Measurements from ENCODE around the gene PROP1. TPM values are rescaled to one million over a fixed set of nuclear protein-coding genes. Genes with fewer than 3 reads are reported as not detected.
"Not testable (repeated sequence)": the region's sequence is repeated elsewhere in the genome, so short reads cannot be mapped to it uniquely, and the experiment has no call there.

The PROP1 gene
- total RNA-seq, 2 donors from 2014 or later: not detected

DNA sequence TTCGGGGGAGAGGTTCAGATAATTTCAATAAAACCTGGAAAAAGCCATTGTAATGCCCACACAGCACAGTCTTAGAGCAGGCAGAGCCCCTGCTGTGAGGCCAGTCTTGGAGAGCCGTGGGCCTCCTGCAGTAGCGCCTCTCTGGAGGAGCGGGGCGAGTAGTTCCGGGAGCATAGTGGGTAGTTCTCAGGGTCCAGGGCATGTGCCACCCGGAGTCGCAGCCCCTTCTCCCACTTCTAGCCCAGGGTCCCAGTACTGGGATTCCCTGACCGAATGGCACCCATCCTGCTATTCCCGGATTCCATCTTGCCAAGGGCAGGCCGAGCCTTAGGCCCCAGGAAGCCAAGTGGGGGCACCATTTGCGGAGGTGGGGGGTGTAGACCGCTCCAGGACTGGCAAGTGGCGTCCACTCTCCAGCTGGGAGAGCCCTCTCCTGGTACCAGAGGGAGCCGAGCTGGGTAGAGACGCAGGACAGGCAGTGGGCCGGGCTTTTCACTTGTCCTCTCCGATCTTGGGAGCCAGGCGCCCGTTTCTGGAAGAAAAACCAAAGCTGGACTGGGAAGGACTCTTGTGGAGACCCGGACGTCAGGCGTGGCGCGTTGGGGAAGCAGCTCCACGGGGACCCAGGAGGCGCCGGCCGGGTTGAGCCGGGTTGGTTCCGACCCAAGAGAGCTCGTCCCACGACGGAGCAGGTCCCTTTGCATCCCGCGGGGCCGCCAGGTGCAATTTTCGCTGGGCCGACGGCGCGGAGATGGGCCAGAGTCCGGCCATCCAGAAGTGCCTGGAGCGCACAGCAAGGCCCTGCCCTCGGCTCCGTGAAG is 12.1 kb downstream of the PROP1 start:
- DNase-seq: no peak

GRCh38 chr5:177982956-177983355 is 13.1 kb downstream of the PROP1 start:
- intact Hi-C loops (cut with DNase I): no loop called here
- ATAC-seq: no peak
- DNase-seq: no peak

More for the DNA sequence above, 12.1 kb downstream of the PROP1 start:
- no peak for ATAC-seq
- intact Hi-C loops (cut with DNase I): no loop called here

GRCh38 chr5:177982072-177982727 is 13.8 kb downstream of the PROP1 start:
- ATAC-seq (peak in 1 of 2 donors; percentile 34), DNase-seq (no peak)
- intact Hi-C loops (cut with DNase I): no loop called here

DNA sequence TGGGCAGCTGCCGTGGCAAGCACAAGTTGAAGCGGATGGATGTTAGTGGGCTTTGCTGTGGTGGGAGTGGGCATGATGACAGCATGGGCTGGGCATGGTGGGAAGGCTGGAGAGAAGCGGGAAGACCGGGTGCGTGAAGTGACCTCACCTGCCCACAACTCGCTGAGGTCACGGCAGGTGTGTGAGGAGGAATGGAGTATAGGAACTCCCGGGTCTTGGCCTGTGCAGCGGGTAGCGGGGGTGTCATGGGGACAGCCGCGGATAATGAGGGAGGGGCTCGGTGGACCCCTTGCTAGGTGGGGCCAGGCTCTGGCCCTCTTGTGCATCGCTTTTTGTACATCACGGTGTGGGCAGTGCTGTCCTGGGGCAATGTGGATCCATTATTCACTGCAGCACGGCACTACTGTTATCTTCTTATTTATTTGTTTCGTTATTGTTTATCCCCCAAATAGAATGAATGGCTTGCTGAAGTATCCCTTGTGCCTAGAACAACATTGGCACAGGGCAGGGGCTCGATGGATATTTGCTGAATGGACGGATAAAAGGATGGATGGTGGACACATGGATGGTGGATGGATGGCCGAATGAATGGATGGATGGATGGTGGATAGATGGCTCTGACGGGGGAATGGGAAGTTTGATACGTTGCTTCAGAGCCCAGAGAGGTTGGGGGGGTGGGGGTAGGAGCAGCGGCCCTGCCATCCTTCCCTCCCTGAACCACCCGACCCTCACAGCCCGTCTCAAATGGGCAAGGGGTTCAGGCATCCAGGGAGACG is 14.6 kb downstream of the PROP1 start:
- intact Hi-C loops (cut with DNase I): no loop called here
- ATAC-seq (no peak), DNase-seq (no peak)

GRCh38 chr5:177980743-177981151 is 15.3 kb downstream of the PROP1 start:
- ATAC-seq (peak; percentile 50 to 80), DNase-seq (no peak)
- intact Hi-C loops (cut with DNase I): no loop called here

- intact Hi-C loops (cut with DNase I); ATAC-seq; DNase-seq: not testable (repeated sequence)
Observed at GRCh38 chr5:177977600-177977999, 18.4 kb downstream of the PROP1 start.

GRCh38 chr5:177973066-177973635 is 22.9 kb downstream of the PROP1 start:
- ATAC-seq: no peak
- intact Hi-C loops (cut with DNase I): no loop called here
- DNase-seq: no peak

GRCh38 chr5:177972613-177973012 is 23.4 kb downstream of the PROP1 start:
- DNase-seq (no peak), ATAC-seq (no peak)
- intact Hi-C loops (cut with DNase I): no loop called here

DNA sequence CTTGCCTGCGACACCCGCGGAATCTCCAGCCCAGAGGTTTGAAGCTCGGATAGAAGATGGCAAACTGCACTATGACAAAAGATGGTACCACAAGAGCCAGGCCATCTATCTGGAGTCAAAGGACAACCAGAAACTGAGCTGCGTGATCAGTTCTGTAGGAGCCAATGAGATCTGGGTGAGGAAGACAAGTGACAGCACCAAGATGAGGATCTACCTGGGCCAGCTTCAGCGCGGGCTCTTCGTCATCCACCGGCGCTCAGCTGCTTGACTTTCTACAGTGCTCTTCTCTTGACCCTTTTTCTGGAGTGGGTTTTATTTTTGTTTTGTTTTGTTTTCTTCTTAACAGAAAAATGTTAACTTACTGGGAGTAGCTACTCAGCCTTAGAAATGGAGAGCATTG is 24.0 kb downstream of the PROP1 start:
- ATAC-seq; intact Hi-C loops (cut with DNase I); DNase-seq: not testable (repeated sequence)

- DNase-seq: no peak
- ATAC-seq: no peak
- intact Hi-C loops (cut with DNase I): no loop called here
Observed at GRCh38 chr5:177968661-177969211, 27.3 kb downstream of the PROP1 start.

- ATAC-seq (no peak), DNase-seq (no peak)
- intact Hi-C loops (cut with DNase I): no loop called here
Observed at GRCh38 chr5:177967221-177967887, 28.7 kb downstream of the PROP1 start.

DNA sequence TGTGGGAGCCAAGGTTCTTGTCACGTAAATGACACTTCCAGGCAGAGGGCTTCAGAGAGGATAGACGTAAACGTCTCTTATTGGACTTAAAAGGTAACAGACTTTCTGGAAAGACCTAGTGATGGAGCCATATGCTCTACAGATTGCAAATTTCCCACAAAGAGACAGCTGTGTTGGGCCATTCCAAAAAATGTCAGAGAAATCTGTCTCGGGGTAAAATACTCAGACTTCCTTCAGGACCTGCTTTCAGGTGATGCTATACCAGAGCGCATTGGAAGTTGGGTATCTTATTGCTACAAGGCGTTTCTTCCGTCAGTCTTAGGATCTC is 29.2 kb downstream of the PROP1 start:
- no peak for ATAC-seq
- intact Hi-C loops (cut with DNase I): no loop called here
- DNase-seq: no peak

DNA sequence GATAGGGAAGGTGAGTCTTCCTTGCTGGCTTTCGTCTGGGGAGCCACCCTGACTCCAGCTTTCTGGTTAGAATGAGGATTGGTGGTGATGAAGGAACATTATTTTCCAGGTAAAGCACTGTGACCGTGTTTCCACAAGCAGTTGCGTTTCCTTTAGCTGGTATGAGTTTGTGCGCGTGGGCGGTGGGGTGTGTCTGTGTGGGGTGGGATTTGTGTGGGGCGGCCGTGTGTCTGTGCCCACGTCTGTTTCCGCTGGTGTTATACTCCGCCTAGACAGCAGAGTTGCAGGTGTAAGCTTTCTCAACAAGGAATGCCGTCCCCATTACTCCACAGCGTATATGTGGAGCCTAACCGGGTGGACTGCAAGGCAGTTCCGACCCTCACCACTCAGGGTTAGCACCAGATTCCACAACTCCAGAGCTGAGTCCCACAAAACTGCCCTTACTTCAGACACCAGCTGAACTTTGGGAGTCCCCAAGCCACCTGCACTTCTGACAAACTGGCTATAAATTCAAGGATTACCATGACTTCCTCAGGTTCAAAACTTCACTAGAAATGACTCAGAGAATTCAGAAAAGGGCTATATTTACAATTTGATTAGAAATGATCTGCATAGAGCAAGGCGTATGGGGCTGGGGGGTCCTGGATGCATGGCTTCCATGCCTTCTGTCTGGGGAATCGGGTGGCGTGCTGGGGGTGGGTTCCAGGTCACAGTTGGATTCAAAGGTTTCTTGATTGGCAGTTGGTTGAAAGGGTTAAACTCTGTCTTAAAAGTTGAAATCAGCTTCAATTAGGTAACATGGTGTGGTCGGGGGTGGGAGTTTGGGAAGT is 29.8 kb downstream of the PROP1 start:
- ATAC-seq: no peak
- intact Hi-C loops (cut with DNase I): no loop called here
- no peak for DNase-seq

DNA sequence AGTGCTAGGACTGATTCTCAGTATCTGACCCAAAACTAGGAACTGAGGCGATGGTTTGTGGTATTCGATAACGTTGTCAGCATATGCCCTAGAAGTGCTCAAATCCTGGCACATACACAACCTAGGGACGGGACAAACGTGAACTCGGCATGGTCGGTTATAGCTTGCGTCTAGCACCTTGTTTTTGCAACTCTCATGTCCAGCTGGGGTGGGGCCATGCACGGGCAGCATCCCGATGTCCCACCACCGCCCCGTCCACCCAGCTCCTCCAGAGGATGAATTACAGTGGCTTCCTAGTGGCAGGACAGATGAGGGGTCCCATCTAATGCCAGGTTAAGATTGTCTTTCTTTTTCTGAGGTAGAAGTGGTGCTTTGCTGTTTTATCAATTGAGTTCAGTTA is 31.6 kb downstream of the PROP1 start:
- intact Hi-C loops (cut with DNase I): no loop called here
- ATAC-seq: no peak

GRCh38 chr5:177963966-177964365 is 32.1 kb downstream of the PROP1 start:
- ATAC-seq (no peak), DNase-seq (no peak)
- intact Hi-C loops (cut with DNase I): no loop called here

More for the DNA sequence above, 31.6 kb downstream of the PROP1 start:
- no peak for DNase-seq

GRCh38 chr5:177959315-177959714 is 36.7 kb downstream of the PROP1 start:
- intact Hi-C loops (cut with DNase I): no loop called here
- no peak for ATAC-seq
- no peak for DNase-seq

GRCh38 chr5:177958696-177959095 is 37.3 kb downstream of the PROP1 start:
- intact Hi-C loops (cut with DNase I): no loop called here
- DNase-seq (no peak), ATAC-seq (no peak)

DNA sequence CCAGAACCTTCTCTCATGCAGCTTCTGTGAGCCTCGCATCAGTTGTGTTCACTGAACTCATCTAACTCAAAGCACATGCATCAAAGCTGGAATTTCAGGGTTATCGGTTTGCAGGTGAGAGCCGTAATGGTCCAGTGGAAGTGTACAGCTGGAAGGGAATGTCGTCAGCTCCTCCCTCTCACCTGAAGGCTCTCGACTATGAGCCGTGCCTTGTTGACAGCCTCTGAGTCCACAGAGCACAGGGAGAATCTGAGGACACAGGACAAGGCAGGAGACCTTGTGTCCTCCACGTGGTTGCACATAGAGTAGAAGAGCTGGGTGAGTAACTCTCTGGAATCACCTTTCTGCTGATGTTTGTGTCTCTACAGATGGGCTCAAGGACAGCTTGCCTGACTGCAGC is 38.8 kb downstream of the PROP1 start:
- intact Hi-C loops (cut with DNase I): no loop called here
- DNase-seq (no peak), ATAC-seq (no peak)

Data from left cardiac atrium (tissue), 4 donors.